Omental fat pad (tissue), 4 donors: ENCODE results near the gene VPS51. TPM values are rescaled to one million over a fixed set of nuclear protein-coding genes. Genes with fewer than 3 reads are reported as not detected.
"Not testable (repeated sequence)": the region's sequence is repeated elsewhere in the genome, so short reads cannot be mapped to it uniquely, and the experiment has no call there.

Source experiments
- ATAC-seq: fragments of 150-250 bp; one replicate; pipeline ENCODE4 v1.9.1; 2016; ENCODE audit warnings: mild to moderate bottlenecking, moderate library complexity; ENCODE audit not compliant: low FRiP score
- DNase-seq: peaks from one replicate; pipeline ENCODE4 v3.0.0-alpha.2; 2019; ENCODE audit warnings: low spot score
- CTCF ChIP-seq, 3 donors: fragments of 450-650 bp; IDR thresholded peaks; one replicate each; pipeline ENCODE4 v1.5.1; 2016 to 2017; ENCODE audit warnings: antibody characterized with exemption in 3 of 3, mild to moderate bottlenecking in 3 of 3, moderate library complexity in 2 of 3
- total RNA-seq, 4 donors: library from RNA; depleted of rRNA; stranded (reverse); fragments of >200 nt; gene quantifications; one replicate each; pipeline ENCODE4 v1.1.0, GENCODE V29; 2016

The VPS51 gene
- total RNA-seq, 4 donors from 2014 or later, result 151 to 208 (median 192) TPM

DNA sequence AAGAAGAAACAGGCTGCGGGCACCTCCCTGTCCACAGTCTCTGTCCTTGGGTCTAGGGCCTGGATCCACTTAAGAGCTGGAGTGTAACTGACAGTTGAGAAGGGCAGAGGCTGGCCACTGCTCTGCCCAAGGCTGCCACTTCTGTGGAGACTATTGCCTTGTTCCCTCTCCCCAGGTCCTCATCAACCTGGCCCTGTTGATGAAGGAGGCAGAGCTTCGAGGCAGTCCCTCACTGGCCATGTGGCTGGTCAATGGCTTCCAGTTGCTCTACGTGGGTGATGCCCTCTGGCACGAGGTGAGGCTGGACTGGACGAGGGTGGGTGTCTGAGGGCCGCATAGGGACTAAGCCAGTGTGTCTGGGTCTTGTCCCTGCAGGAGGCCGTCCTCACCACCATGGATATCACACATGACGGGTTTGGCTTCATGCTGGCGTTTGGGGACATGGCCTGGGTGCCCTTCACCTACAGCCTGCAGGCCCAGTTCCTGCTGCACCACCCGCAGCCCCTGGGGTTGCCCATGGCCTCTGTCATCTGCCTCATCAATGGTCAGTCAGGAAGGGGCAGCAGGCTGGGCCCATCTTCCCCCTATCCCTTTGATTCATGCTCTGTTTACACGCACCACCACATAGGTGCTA lies 18.6 kb downstream of the VPS51 start:
- TF ChIP-seq CTCF (IDR thresholded peaks at IDR 0.05), result no peak
- DNase-seq (no peak), ATAC-seq (no peak)

DNA sequence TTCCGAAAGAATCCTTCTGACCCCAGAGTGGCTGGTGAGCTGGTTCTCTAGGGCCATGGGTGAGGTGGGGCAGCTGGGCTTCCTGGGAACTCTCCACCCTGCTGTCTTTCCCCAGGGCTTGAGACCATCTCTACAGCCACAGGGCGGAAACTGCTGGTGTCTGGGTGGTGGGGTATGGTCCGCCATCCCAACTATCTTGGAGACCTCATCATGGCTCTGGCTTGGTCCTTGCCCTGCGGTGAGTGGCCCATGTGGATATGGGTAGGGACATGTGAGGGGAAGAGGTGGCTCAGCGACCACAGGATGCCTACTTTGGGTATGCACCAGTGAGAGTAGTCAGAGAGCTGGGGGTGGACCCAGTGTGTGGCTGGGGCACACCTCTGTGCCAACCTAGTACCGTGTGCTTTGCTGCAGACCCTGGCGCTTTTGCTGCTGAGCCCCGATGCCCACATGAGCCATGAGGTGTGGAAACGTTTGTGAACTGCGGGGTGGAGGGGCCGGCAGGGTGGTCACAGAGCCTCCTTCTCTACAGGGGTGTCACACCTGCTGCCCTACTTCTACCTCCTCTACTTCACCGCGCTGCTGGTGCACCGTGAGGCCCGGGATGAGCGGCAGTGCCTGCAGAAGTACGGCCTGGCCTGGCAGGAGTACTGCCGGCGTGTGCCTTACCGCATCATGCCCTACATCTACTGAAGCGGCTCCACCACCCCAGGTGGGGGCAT lies 19.5 kb downstream of the VPS51 start:
- TF ChIP-seq CTCF (IDR thresholded peaks at IDR 0.05), result no peak
- ATAC-seq (no peak), DNase-seq (no peak)

- DNase-seq, result no peak
- ATAC-seq, result peak; percentile 26
Observed at GRCh38 chr11:65116370-65117205, 20.6 kb downstream of the VPS51 start.

DNA sequence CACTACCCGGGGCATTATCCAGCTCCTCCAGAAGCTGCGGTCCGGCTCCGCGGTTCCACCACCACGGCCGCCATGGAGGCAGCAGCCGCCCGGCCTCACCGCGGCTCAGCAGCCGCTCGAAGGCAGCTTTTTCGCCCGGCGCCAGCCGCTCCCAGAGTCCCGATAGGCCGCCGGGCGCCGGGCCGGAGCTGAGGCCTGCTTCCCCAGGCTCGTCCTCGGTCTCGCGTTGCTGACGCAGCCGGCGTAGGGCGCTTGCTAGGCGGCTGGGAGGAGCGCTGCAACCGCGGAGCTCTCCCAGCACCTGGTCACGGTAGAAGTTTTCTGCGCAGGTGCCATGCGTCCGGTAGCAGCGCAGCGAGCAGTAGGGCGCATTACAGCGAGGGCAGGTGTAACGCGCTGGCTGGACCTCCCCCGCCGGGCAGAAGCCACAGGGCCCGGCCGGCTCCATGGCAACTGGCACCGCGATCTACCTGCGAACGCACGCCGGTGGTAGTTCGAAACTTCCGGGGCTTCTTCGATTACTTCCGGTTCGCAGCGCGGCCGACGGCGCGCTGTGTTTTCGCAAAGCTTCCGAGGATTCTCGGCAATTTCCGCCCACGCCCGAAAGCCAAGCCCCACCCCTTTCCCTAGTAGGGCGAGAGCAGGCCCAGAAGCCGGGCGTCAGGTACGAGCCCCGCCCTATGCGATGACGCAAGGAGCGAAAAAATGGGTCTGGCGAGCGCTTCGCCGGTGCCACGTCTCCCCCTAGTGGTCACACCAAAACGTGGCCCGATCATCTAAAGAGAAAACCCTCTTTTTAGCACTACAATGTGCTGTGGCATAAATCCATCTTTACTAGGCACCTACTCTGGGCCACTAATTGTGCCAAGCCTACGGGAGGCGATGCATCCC lies 21.4 kb downstream of the VPS51 start, which contains the start of gene ZNHIT2:
Gene ZNHIT2 (minus strand): TSS at position 496 of the 891 bp plus-strand sequence. CDS start 48 bp downstream, at position 448.
- DNase-seq (peak; percentile 99), ATAC-seq (peak; percentile 73)
- peak in 2 of 3 donors; percentile 89 to 91 for TF ChIP-seq CTCF (IDR thresholded peaks at IDR 0.05)

More at GRCh38 chr11:65116370-65117205, 20.6 kb downstream of the VPS51 start:
- TF ChIP-seq CTCF (IDR thresholded peaks at IDR 0.05), result no peak

GRCh38 chr11:65118097-65118837 lies 22.3 kb downstream of the VPS51 start:
- no peak for TF ChIP-seq CTCF (IDR thresholded peaks at IDR 0.05)
- DNase-seq, result no peak
- ATAC-seq, result no peak

DNA sequence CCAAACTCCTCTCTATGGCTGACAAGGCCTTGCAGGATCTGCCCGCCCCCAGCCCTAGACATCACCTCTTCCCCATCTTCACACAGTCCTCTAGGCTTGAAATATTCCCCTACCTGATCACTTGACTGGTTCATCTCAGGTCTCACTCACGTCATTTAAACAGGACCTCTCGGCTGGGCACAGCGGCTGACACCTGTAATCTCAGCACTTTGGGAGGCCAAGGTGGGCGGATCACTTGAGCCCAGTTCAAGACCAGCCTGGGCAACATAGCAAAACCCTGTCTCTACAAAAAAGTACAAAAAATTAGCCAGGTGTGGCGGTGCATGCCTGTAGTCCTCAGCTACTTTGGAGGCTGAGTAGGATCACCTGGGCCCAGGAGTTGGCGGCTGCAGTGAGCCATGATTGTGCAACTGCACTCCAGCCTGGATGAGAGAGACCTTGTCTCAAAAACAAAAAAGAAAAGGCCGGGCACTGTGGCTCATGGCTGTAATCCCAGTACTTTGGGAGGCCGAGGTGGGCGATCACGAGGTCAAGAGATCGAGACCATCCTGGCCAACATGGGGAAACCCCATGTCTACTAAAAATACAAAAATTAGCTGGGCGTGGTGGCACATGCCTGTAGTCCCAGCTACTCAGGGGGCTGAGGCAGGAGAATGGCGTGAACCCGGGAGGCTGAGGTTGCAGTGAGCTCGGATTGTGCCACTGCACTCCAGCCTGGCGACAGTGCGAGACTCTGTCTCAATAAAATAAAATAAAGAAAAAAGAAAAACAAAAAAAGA lies 23.1 kb downstream of the VPS51 start:
- not testable (repeated sequence) for ATAC-seq, DNase-seq
